A673 (cell line): ENCODE results near the gene SPSB1.

Experiments used
- EZH2 ChIP-seq: fragments of 200-600 bp; sonication (generic); IDR thresholded peaks from 2 replicates; pipeline ENCODE4 v1.6.1; 2017; ENCODE audit warnings: borderline replicate concordance, low read depth, mild to moderate bottlenecking, mixed read lengths, antibody characterized with exemption, low read length; ENCODE audit not compliant: poor library complexity, severe bottlenecking
- TF ChIP-seq, protein P1 (sequence below): fragments of 300-800, 200-600 bp; sonication (generic); conservative IDR thresholded peaks from 2 replicates; pipeline ENCODE4 v1.5.1; 2017; ENCODE audit warnings: low read depth, mild to moderate bottlenecking, antibody characterized with exemption, low read length, moderate library complexity, mixed read lengths

GRCh38 chr1:9363061-9363471 is 70.4 kb downstream of the SPSB1 start:
- TF ChIP-seq, protein P1, sequence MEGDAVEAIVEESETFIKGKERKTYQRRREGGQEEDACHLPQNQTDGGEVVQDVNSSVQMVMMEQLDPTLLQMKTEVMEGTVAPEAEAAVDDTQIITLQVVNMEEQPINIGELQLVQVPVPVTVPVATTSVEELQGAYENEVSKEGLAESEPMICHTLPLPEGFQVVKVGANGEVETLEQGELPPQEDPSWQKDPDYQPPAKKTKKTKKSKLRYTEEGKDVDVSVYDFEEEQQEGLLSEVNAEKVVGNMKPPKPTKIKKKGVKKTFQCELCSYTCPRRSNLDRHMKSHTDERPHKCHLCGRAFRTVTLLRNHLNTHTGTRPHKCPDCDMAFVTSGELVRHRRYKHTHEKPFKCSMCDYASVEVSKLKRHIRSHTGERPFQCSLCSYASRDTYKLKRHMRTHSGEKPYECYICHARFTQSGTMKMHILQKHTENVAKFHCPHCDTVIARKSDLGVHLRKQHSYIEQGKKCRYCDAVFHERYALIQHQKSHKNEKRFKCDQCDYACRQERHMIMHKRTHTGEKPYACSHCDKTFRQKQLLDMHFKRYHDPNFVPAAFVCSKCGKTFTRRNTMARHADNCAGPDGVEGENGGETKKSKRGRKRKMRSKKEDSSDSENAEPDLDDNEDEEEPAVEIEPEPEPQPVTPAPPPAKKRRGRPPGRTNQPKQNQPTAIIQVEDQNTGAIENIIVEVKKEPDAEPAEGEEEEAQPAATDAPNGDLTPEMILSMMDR: no peak
- no peak for TF ChIP-seq EZH2
